HepG2 (cell line): ENCODE measurements around the gene KCTD13. TPM values are rescaled to one million over a fixed set of nuclear protein-coding genes. Genes with fewer than 3 reads are reported as not detected.

Experiments used
- FOSL1 ChIP-seq: sonication (generic); formaldehyde crosslinking; IDR thresholded peaks from 2 replicates; pipeline ENCODE4 v1.9.0; 2021; ENCODE audit warnings: missing genetic modification reagents, borderline replicate concordance
- GPN1 ChIP-seq: sonication (generic); formaldehyde crosslinking; IDR thresholded peaks from 2 replicates; pipeline ENCODE4 v1.5.1; 2020; ENCODE audit warnings: missing genetic modification reagents, borderline replicate concordance
- HINFP ChIP-seq: sonication (generic); formaldehyde crosslinking; IDR thresholded peaks from 2 replicates; pipeline ENCODE4 v1.4.0; 2020; ENCODE audit warnings: low read depth, mild to moderate bottlenecking, missing genetic modification reagents
- HOXA5 ChIP-seq: sonication (generic); formaldehyde crosslinking; IDR thresholded peaks from 2 replicates; pipeline ENCODE4 v1.4.0; 2020; ENCODE audit warnings: missing genetic modification reagents
- KMT2B ChIP-seq: IDR thresholded peaks from 2 replicates; pipeline ENCODE4 v1.6.1; 2016; ENCODE audit warnings: missing genetic modification reagents, missing compliant biosample characterization
- NFE2L2 ChIP-seq: fragments of 150-350 bp; IDR thresholded peaks from 2 replicates; pipeline ENCODE4 v1.6.1; 2014; ENCODE audit warnings: low read length
- NFRKB ChIP-seq: fragments of 450-650 bp; IDR thresholded peaks from 2 replicates; pipeline ENCODE4 v1.6.1; 2017
- SAP130 ChIP-seq: IDR thresholded peaks from 2 replicates; pipeline ENCODE4 v1.6.1; 2016; ENCODE audit warnings: low read depth
- ZBTB8A ChIP-seq: sonication (generic); formaldehyde crosslinking; IDR thresholded peaks from 2 replicates; pipeline ENCODE4 v1.4.0; 2020; ENCODE audit warnings: mild to moderate bottlenecking, low read depth, missing genetic modification reagents, borderline replicate concordance
- ZNF558 ChIP-seq: sonication (generic); formaldehyde crosslinking; IDR thresholded peaks from 2 replicates; pipeline ENCODE4 v1.9.0; 2022; ENCODE audit warnings: mild to moderate bottlenecking, missing genetic modification reagents, borderline replicate concordance
- ZNF710 ChIP-seq: sonication (generic); formaldehyde crosslinking; IDR thresholded peaks from 2 replicates; pipeline ENCODE4 v1.5.0; 2020; ENCODE audit warnings: mild to moderate bottlenecking, missing genetic modification reagents, borderline replicate concordance
- ZNF713 ChIP-seq: sonication (generic); formaldehyde crosslinking; IDR thresholded peaks from 2 replicates; pipeline ENCODE4 v1.4.0; 2020; ENCODE audit warnings: mild to moderate bottlenecking, missing genetic modification reagents
- polyA plus RNA-seq, 8 experiments: library from polyadenylated mRNA; depleted of rRNA in 3 of 8; stranded (reverse) in 7 of 8; unstranded in 1 of 8; fragments of >200 nt; fragmentation: Illumina TruSeq in 4 of 8; extraction: Trizol in 4 of 8; gene quantifications; 2 replicates each; pipeline versions ENCODE4 v1.2.1 to v1.2.3, GENCODE V29; 2011 to 2016; ENCODE audit warnings: low read depth in 4 of 8, missing spikeins in 1 of 8, mixed read lengths in 1 of 8; ENCODE audit not compliant: insufficient read depth in 1 of 8
- total RNA-seq, 5 experiments: library from RNA; depleted of rRNA; stranded (reverse); fragments of >200 nt; fragmentation: Illumina TruSeq; extraction: Trizol; gene quantifications; 2 replicates each; pipeline ENCODE4 v1.2.3, GENCODE V29; 2016; ENCODE audit warnings: low read depth in 1 of 5
- TF ChIP-seq, protein P1 (sequence below): sonication (generic); formaldehyde crosslinking; IDR thresholded peaks from 2 replicates; pipeline ENCODE4 v1.8.0; 2022; ENCODE audit warnings: missing genetic modification reagents, mild to moderate bottlenecking, moderate library complexity, borderline replicate concordance

KCTD13 gene
- total and polyA plus RNA-seq, 2 of the 13 experiments (the other 11 are each of a cell fraction or from before 2014, with no cell fraction given) = 6.3 to 14.7 TPM

- no peak for TF ChIP-seq FOSL1
- peak; percentile 99 for TF ChIP-seq SAP130
- no peak for TF ChIP-seq ZNF558 (CRISPR knock-in tag)
- no peak for TF ChIP-seq GPN1 (CRISPR knock-in tag)
- no peak for TF ChIP-seq ZNF713 (CRISPR knock-in tag)
- TF ChIP-seq HINFP = peak; percentile 82; the same call in 1 of the 2 replicates
- TF ChIP-seq NFE2L2 = no peak
- TF ChIP-seq ZNF710 (CRISPR knock-in tag) = peak; percentile 75
- TF ChIP-seq NFRKB = no peak
- TF ChIP-seq KMT2B = peak; percentile 43
- TF ChIP-seq, protein P1, sequence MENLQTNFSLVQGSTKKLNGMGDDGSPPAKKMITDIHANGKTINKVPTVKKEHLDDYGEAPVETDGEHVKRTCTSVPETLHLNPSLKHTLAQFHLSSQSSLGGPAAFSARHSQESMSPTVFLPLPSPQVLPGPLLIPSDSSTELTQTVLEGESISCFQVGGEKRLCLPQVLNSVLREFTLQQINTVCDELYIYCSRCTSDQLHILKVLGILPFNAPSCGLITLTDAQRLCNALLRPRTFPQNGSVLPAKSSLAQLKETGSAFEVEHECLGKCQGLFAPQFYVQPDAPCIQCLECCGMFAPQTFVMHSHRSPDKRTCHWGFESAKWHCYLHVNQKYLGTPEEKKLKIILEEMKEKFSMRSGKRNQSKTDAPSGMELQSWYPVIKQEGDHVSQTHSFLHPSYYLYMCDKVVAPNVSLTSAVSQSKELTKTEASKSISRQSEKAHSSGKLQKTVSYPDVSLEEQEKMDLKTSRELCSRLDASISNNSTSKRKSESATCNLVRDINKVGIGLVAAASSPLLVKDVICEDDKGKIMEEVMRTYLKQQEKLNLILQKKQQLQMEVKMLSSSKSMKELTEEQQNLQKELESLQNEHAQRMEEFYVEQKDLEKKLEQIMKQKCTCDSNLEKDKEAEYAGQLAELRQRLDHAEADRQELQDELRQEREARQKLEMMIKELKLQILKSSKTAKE (CRISPR knock-in tag) = peak; percentile 85
- TF ChIP-seq ZBTB8A (CRISPR knock-in tag) = no peak
- TF ChIP-seq HOXA5 (CRISPR knock-in tag) = peak; percentile 79; the same call in 1 of the 2 replicates
Measured at GRCh38 chr16:29973384-29974246, 47.6 kb upstream of the KCTD13 start, which contains the start of gene TAOK2 (continued).
